H1 (cell line): ENCODE results near the gene ALDH1L2. TPM values are rescaled to one million over a fixed set of nuclear protein-coding genes. Genes with fewer than 3 reads are reported as not detected.

ENCODE experiments used
- CTCF ChIP-seq, 3 experiments: IDR thresholded peaks; 1 replicate in 2 of 3; 2 replicates in 1 of 3; pipeline versions ENCODE4 v1.5.1 to v1.6.1; 2011; ENCODE audit warnings: low read length in 3 of 3, mild to moderate bottlenecking in 3 of 3, inconsistent platforms in 2 of 3, low read depth in 1 of 3, moderate library complexity in 1 of 3; ENCODE audit not compliant: insufficient read depth in 1 of 3; ENCODE audit errors: control extremely low read depth in 1 of 3
- JUN ChIP-seq: IDR thresholded peaks from 2 replicates; pipeline ENCODE4 v1.6.1; 2011; ENCODE audit warnings: low read depth, mild to moderate bottlenecking, improper control_type of control experiment, low read length
- KDM1A ChIP-seq: fragments of 200-600, 300-600 bp; sonication (generic); IDR thresholded peaks from 2 replicates; pipeline ENCODE4 v1.7.1; 2016; ENCODE audit warnings: mild to moderate bottlenecking, low read length, borderline replicate concordance
- RAD21 ChIP-seq, 2 experiments: IDR thresholded peaks in 1 of 2; conservative IDR thresholded peaks in 1 of 2; 2 replicates each; pipeline ENCODE4 v1.6.1; 2011; ENCODE audit warnings: low read depth in 2 of 2, low read length in 2 of 2, improper control_type of control experiment in 1 of 2, inconsistent platforms in 1 of 2, mild to moderate bottlenecking in 1 of 2, moderate library complexity in 1 of 2
- RBBP5 ChIP-seq: IDR thresholded peaks from 2 replicates; pipeline ENCODE4 v1.7.1; 2012; ENCODE audit warnings: low read depth, mild to moderate bottlenecking, inconsistent platforms, low read length, moderate library complexity, borderline replicate concordance
- TEAD4 ChIP-seq: IDR thresholded peaks from 2 replicates; pipeline ENCODE4 v1.6.1; 2012; ENCODE audit warnings: low read depth, low read length, inconsistent platforms, mixed read lengths
- polyA plus RNA-seq, 7 experiments: library from polyadenylated mRNA; depleted of rRNA in 3 of 7; stranded (reverse) in 5 of 7; unstranded in 2 of 7; fragments of >200 nt in 5 of 7; fragments of 200-250 nt in 2 of 7; gene quantifications; 1 replicate in 5 of 7; 2 replicates in 1 of 7; 4 replicates in 1 of 7; pipeline versions ENCODE4 v1.2.1 to v1.2.3, GENCODE V29; 2011 to 2013; ENCODE audit warnings: missing spikeins in 2 of 7, mixed read lengths in 2 of 7
- total RNA-seq: library from RNA; stranded (reverse); fragmentation: NEBNext Ultra II Directional; extraction: Animal tissue kit (Norgen Biotek cat#: 25700); gene quantifications from 2 replicates; pipeline ENCODE4 v1.2.1, GENCODE V29; 2021

ALDH1L2 gene
- total and polyA plus RNA-seq, 2 of the 8 experiments (the other 6 are each of a cell fraction or from before 2014, with no cell fraction given) = 3.7 to 7.2 TPM

DNA sequence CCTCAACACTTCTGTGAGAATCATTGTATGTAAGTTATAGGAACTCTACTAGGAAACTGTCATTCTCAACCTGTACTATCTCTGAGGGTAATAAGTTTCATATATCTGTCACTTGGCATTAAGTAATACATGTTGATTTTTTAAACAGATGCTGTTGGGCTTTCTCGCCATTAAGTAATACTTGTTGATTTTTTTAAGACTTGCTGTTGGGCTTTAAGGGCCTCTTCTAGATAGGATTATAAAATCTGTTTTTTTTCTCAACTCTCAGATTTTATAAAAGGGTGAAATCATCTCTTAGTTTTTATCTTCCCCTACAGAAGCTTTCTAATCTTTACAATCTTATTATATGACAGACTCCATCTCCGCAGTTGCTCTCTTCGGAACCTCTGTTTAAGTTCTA is 28.8 kb upstream of the ALDH1L2 start (continued):
- TF ChIP-seq CTCF (IDR thresholded peaks at IDR 0.05; ENCODE audit: control extremely low read depth in 1 of 3, insufficient read depth in 1 of 3, low read depth in 1 of 3, low read length in 3 of 3) = no peak
- no peak for TF ChIP-seq KDM1A
- no peak for TF ChIP-seq RAD21 (IDR thresholded peaks at IDR 0.05 in 1 of 2, conservative IDR thresholded peaks at IDR 0.05 in 1 of 2; ENCODE audit: low read depth in 2 of 2, low read length in 2 of 2)
- TF ChIP-seq RBBP5 = no peak
- no peak for TF ChIP-seq JUN
- TF ChIP-seq TEAD4 = no peak
